Measurements from ENCODE around the gene PTS. TPM values are rescaled to one million over a fixed set of nuclear protein-coding genes. Genes with fewer than 3 reads are reported as not detected.

Gene PTS
- total RNA-seq, 2 donors from 2014 or later, result 33.0 to 36.6 TPM

DNA sequence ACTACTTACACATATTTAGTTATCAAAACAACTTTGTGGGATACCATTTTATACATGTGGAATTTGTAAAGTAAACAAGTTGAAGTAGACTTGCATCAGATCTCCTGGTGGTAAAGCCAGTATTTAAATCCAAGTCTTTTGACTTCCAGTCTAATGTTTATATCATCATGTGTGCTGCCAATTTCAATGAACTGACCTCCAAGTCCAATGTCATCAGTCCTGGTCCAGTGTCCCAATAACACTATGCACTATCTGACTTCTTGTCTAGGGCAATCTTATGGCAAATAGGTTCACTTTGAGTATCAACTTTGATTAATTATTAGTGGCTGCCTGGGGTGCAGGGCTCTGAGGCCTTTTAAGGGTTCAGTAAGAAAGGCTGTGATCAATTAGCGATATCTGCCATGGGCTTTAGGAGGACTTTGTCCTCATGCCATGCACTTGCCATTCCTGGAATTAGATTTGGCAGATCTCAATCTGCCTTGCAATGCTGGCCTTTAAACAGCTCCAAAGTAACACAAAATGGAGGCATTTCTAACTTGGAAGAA is 9.6 kb upstream of the PTS start:
- DNase-seq (no peak), ATAC-seq (no peak)
- intact Hi-C loops (cut with DNase I, micrococcal nuclease), result no loop called here

DNA sequence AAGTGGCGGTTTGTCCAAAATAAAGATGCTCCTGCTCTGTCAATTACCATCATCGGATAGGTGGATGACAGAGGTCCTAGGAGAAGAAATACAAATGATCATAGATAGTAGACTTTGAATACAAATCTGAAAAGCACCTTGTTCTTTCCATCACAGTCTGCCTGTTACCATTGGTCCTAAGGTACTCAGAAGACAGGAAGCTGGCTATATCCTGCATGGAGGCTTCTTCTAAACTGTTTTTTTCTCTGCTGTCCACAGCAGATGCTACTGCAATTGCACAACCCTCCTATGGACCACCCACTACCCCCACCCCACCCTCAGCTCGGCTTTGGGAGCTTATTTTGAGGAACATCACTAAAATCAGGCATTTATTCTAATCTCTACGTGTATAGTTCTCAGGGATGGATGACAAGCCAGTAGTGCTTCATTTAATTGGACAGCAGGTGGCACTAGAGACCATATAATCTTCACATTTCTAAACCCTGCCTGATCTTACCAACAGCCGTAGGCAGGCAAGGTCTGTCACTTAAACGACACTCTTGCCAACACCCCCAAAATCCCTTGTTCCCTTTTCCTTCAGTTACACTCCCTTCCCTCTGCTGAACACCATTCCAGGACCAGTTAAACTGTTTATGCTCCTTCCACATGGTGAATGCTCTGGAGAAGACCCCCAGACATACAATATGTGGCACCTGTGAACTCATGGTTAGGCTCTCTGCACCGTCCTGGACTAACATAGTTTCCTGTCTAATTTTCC is 6.6 kb upstream of the PTS start:
- DNase-seq, result peak in 1 of 2 donors; percentile 21
- intact Hi-C loops (cut with DNase I, micrococcal nuclease), result loop anchor here (2.0 to 5.0 kb wide), 2 partner anchors 61 to 63 kb away; no protein-coding TSS in a partner anchor
- ATAC-seq, result peak; percentile 98

DNA sequence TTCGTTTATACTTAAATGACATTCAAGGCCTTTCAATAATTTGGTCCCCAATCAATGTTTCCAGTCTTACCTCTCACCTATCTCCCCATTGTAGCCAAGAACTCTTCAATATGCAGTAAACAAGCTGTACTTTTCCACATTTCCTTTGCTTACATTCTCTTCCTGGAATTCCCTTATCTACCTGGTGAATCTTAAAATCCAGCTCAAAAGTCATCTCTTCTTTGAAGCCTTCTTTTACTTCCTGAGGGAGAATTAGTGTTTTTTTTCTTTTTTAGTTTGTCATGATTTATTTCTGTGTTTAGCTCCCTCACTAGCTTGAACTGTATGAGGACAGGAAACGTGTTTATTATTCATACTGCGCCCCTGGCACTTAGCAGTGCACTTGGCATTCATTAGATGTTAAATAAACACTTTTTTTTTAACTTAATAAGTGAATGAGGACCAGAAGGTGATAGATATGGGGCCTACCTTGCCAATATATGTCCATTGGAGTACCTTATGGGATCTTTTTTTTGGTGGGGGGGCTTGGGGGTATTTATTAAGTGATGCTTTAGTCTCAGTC is 4.9 kb upstream of the PTS start:
- ATAC-seq (no peak), DNase-seq (no peak)
- intact Hi-C loops (cut with DNase I, micrococcal nuclease), result loop anchor here in 1 of 2 donors (5.0 kb wide), 1 partner anchor 61 kb away; no protein-coding TSS in a partner anchor

DNA sequence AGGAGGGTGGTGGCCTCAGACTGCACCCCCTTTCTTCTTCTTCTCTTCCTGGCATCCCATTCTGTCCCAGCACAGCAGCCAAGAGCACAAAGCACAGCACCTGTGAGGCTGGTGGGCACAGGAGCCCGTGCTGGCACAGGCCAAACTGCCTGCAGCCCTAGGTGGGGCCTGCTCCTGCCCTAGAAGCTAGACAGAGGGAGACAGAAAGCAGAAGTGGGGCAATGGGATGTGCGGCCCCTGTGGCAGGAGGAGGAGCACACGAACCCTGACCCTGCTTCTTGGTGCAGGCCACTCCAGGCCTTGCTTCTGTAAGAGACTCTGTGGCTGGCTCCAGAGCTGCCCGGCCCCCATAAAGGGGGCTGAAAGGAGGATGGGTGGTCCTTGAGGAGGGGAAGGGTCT is 3.9 kb upstream of the PTS start:
- ATAC-seq (no peak), DNase-seq (no peak)
- intact Hi-C loops (cut with DNase I, micrococcal nuclease), result loop anchor here in 1 of 2 donors (5.0 kb wide), 1 partner anchor 60 kb away; no protein-coding TSS in a partner anchor

DNA sequence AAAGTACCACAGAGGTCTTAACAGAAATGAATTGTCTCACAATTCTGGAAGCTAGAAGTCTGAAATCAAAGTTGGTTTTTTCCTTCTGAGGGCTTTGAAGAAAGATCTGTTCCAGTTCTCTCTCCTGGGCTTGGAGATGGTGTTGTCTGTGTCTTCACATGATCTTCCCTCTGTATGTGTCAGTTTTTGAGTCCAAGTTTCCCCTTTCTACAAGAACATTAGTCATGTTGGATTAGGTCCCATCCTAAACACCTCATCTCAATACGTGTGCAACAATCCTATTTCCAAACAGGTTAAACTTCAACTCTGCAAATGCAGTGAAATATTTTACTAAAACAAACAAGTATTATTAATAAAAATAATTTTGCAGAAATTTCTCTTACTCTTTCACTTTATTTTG is 3.1 kb upstream of the PTS start:
- DNase-seq, result no peak
- ATAC-seq, result no peak
- intact Hi-C loops (cut with DNase I, micrococcal nuclease), result loop anchor here in 1 of 2 donors (5.0 kb wide), 1 partner anchor 59 kb away; no protein-coding TSS in a partner anchor

DNA sequence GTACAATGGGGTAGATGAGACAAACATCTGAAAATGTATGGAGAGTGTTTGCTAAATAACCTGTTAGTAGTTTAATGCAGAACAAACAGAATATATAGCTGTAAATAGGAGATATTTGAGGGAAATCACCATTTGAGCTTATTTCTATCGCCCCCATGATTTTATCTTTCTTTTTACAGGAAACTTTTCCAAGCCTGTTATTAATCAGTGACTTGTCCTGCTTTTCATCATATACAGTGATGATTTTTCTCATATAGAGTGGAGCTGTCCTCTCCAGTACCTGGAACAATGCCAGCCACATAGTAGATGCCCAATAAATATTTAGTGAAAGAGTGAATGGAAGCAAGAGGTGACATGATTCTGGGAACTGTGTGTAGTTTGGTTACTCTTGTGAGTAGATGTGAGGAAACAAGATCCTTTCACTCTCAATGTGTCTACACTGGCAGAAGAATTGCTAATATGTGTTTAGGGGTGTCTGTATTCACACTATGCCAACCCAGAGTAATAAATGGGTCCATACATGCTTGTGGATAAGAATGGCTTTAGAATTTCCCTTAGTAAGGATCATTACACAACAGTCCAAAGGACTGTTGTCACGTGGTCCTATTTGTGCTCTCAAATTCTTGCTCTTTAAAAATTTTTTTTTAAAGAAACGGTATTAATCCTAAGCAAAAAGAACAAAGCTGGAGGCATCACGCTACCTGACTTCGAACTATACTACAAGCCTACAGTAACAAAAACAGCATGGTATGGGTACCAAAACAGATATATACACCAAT is 2.3 kb upstream of the PTS start:
- no peak for DNase-seq
- no peak for ATAC-seq
- intact Hi-C loops (cut with DNase I, micrococcal nuclease), result loop anchor here in 1 of 2 donors (5.0 kb wide), 1 partner anchor 58 kb away; no protein-coding TSS in a partner anchor

DNA sequence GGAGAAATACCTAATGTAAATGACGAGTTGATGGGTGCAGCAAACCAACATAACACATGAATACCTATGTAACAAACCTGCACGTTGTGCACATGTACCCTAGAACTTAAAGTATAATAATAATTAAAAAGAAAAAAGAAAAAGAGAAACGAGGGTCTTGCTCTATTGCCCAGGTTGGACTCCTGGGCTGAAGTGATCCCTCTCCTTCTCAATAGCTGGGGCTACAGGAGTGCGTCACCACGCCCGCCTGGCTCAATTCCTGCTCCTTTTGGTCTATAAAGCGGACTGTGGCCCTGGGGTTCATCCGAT is 521 bp upstream of the PTS start:
- intact Hi-C loops (cut with DNase I, micrococcal nuclease), result no loop called here
- ATAC-seq (no peak), DNase-seq (peak; percentile 69 to 82)

DNA sequence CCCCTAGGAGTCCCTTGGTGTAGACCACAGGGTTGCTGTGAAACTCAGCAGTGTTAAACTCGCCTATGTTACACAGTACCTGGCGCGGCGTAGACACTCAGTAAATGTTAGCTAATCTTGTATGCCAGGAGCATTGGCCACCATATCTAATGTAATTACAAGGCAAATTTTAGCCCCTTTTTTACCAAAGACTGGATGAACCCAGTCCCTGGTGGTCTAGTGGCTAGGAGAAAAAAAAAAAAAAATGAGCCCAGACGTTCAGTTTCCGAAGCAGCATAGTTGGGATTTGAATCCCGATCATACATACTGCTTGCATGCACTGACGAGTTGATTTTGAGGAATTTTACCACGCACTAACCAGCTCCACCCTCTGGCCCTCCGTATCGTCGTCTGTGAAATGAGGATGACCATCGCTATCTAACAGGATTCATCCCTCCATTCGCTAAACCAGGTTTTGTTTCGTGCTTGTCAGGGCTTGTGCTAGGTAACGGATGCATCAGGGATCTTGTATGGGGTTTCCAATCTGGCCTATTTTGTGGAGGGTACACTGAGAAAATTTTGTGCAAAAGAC is 688 bp downstream of the PTS start:
- ATAC-seq, result peak; percentile 48
- intact Hi-C loops (cut with DNase I, micrococcal nuclease), result no loop called here

DNA sequence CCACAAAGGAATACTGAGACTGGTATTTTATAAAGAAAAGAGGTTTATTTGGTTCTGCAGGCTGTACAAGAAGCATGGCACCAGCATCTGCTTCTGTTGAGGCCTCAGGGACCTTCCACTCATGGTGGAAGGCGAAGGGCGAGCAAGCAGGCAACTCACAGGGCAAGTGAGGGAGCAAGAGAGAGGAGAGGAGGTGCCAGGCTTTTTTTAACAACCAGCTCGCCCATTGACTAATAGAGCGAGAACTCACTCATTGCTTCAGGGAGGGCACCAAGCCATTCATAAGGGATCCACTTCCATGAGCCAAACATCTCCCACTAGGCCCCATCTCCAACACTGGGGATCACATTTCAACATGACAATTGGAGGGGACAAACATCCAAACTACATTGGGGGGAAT is 1.2 kb downstream of the PTS start:
- ATAC-seq (no peak), DNase-seq (no peak)
- intact Hi-C loops (cut with DNase I, micrococcal nuclease), result no loop called here

More for the DNA sequence above, 688 bp downstream of the PTS start:
- no peak for DNase-seq

DNA sequence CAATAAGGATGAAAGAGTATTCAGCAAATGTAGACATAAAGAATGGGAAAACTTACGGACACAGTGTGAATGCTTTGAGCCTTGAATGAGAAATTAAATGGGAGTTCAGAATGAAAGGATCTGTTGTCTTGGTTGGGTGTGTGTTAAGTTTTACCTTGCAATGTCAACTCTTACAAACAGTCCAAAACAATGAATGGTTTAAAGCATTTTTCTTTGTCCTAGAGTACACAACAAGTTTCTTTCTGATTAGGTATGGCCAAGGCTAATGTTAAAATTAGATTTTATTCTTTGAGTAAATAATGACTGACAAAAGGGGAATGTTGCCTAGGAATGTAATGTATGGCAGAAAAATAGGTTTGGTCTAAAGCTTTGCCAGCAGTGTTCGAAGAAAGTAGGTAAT is 2.5 kb downstream of the PTS start:
- ATAC-seq (no peak), DNase-seq (no peak)
- intact Hi-C loops (cut with DNase I, micrococcal nuclease), result no loop called here

DNA sequence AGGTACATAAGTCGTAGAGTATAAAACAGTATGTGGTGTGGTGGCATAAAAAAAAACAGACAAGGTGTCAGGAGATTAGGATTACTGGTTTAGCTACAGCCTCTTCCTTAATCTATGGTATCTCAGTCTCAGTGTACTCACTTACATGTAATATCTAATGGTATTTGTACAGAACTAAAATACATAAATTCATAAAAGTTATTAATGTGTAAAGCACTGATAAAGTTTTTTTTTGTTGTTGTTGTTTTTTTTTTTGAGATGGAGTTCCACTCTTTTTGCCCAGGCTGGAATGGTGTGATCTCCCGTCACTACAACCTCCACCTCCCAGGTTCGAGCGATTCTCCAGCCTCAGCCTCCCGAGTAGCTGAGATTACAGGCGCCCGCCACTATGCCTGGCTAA is 2.9 kb downstream of the PTS start:
- DNase-seq (no peak), ATAC-seq (no peak)
- intact Hi-C loops (cut with DNase I, micrococcal nuclease), result no loop called here

DNA sequence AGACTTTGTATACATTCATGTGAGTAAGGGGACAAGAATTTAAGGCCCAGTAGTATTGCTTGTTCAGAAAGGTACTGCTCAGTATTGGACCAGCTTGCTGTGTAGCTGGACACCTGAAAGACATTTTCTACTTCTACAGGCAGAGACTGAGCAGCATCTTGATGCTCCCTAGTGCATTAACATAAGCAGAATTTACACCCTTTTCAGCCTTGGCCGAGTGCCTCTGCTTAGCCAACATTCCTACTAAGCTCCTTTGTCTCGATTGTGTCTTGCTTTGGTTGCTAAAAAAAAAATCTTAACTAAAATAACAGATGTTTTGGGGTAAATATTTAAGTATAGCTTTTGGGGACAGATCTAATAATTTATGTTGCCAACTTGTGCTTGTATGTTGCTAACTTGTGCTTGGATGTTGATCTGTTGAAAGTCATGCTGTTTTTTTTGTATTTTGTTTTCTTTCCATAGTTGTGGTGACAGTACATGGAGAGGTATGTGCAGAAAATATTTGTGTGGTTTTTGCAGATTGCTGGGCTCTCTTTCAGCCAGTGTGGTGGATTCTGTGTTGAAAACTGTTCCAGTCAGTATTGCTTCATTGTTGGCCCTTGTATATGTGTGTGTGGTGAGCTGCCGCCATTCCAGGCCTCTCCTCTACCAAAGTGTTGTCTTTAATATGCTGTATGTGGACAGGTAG is 3.7 kb downstream of the PTS start:
- DNase-seq (no peak), ATAC-seq (no peak)
- intact Hi-C loops (cut with DNase I, micrococcal nuclease), result no loop called here

DNA sequence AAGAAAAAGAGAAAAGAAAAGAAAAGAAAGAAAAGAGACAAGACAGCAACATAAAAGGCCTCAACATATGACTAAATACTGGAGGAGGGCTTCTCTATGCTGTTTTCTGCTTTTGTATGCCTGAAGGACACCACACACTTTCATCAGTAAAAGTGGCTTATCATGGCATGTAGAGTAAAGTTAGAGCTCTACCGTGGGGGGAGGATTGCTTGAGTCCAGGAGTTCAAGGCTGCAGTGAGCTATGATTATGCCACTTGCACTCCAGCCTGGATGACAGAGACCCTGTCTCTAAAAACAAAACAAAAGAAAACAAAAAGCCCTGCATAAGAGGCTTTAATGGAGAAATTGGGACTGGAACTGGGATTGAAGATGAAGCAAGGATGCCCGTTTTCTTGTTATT is 5.7 kb downstream of the PTS start:
- intact Hi-C loops (cut with DNase I, micrococcal nuclease), result no loop called here
- DNase-seq (no peak), ATAC-seq (no peak)

DNA sequence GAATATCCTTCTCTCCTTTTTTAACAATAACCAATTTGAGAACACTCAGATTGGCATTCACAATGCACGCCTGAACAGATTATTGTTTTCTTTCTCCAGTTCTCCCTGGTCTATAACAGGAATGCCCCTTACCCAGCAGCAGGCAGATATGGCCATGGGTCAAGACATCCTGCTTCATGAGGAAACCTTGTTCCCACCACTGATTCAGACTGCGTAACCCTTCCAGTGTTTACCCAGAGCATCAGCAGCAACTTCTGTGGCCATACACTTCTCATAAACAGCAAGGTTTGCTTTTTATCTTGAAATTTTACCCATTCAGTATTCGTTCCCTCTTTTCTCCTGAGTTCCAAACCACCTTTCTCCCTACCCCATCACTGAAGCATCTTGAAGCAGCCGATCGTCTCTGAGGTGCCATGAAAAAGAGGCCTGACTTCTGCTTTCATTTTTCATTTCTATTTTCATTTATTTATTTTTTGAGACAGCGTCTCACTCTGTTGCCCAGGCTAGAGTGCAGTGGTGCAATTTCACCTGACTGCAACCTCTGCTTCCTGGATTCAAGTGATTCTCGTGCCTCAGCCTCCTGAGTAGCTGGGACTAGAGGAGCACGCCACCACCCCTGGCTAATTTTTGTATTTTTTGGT is 9.6 kb downstream of the PTS start:
- ATAC-seq (no peak), DNase-seq (no peak)
- intact Hi-C loops (cut with DNase I, micrococcal nuclease), result no loop called here

DNA sequence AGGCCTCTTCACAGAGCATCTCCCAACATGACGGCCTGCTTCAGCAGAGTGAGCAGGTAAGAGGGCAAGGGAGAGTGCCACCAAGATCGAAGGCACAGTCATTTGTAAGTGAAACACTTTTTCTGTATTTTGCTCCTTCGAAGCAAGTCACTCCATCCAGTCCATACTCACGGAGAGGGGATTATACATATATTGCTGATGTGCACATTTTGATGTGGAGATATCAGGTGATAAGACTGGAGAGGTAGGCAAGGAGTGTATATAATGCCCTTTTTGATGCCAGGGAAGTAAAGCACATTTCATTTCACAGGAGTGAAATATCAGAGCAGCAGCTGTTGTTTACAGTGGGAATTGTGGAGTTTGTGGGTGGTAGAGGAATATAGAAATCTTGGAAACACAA is 11.2 kb downstream of the PTS start:
- ATAC-seq, result no peak
- DNase-seq, result no peak
- intact Hi-C loops (cut with DNase I, micrococcal nuclease), result no loop called here

DNA sequence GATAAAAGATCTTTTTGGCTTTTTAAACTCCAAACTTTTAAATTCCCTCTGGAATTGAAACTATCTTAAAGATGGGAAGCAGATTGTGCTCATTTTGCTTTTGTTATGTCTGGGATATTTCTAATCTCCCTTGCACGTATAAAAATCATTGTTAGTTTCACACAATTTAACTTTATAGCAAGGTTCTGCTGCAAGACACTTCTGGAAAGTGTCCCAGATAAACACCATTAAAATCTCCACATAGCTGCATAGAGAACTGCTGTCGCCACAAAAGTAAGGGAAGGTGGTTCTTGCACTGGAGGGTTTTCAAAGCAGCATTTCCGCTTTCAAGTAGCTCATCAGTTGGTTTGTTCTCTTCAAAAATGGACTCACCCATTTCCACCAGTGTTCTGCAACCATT is 11.8 kb downstream of the PTS start:
- intact Hi-C loops (cut with DNase I, micrococcal nuclease), result no loop called here
- ATAC-seq (peak; percentile 52), DNase-seq (no peak)

DNA sequence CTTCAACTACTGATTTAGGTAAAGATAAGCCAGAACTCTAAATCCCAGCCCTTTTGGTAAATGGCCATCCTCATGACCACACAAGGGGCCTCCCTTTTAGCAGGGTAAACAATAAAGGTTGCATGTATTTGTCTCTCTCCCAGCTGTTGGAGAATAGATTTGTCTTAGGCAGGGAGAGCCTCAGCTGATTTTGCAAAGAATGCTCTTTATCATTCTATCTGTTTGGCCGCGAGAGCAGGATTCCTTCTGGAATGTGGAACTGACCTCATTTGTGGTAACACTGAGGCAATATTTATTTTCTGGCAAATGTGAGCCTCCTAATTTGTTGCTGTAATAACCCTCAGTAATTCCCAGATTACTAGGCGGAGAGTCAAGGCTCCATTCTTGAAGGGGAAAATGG is 15.3 kb downstream of the PTS start:
- intact Hi-C loops (cut with DNase I, micrococcal nuclease), result no loop called here
- no peak for DNase-seq
- no peak for ATAC-seq

DNA sequence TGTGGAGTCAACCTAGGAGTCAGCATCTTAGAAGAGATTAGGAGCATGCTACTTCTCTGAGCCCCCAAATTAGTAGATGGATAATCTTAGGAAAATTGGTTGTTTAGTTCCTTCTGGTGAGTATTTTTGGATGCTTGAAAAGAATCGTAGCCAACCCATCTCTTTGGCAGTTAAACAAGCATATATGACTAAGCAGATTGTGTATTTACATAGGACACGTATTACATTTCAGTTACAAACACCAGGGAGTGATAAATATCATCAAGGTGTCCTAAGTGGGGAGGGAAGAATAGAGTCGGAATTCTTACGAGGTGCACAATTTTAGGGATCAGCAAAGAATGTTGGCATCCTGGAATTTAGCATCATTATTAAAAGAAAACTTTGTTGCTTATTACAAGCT is 21.0 kb downstream of the PTS start:
- no peak for ATAC-seq
- DNase-seq, result no peak
- intact Hi-C loops (cut with DNase I, micrococcal nuclease), result no loop called here

Data from left colon (tissue), 2 donors.